HG03108 (cell line): ENCODE results near the gene NDUFS7.

Experiments used
- ATAC-seq: cut with Tn5 transposase; IDR thresholded peaks from one replicate; pipeline ENCODE4 v1.9.1; 2021; ENCODE audit warnings: moderate library complexity; ENCODE audit not compliant: unreplicated experiment

The NDUFS7 gene

GRCh38 chr19:1384478-1385110 lies 887 bp downstream of the NDUFS7 start:
- ATAC-seq = no peak

- no peak for ATAC-seq
Observed at GRCh38 chr19:1385816-1386215, 2.1 kb downstream of the NDUFS7 start.

GRCh38 chr19:1386945-1387683 lies 3.4 kb downstream of the NDUFS7 start:
- no peak for ATAC-seq

GRCh38 chr19:1387684-1388636 lies 4.3 kb downstream of the NDUFS7 start:
- no peak for ATAC-seq

- no peak for ATAC-seq
Observed at GRCh38 chr19:1388637-1389026, 4.9 kb downstream of the NDUFS7 start.

GRCh38 chr19:1389033-1389940 lies 5.6 kb downstream of the NDUFS7 start:
- ATAC-seq = no peak

GRCh38 chr19:1390890-1391423 lies 7.2 kb downstream of the NDUFS7 start:
- no peak for ATAC-seq

- ATAC-seq = no peak
Observed at GRCh38 chr19:1392407-1392806, 8.7 kb downstream of the NDUFS7 start.

- no peak for ATAC-seq
Observed at GRCh38 chr19:1392939-1393530, 9.3 kb downstream of the NDUFS7 start.

- ATAC-seq = no peak
Observed at GRCh38 chr19:1393841-1394240, 10.1 kb downstream of the NDUFS7 start.

GRCh38 chr19:1394252-1395193 lies 10.8 kb downstream of the NDUFS7 start:
- no peak for ATAC-seq

GRCh38 chr19:1395194-1396018 lies 11.7 kb downstream of the NDUFS7 start:
- ATAC-seq = no peak

- no peak for ATAC-seq
Observed at GRCh38 chr19:1396019-1396767, 12.5 kb downstream of the NDUFS7 start.

GRCh38 chr19:1396768-1397679 lies 13.3 kb downstream of the NDUFS7 start:
- ATAC-seq = no peak

- no peak for ATAC-seq
Observed at GRCh38 chr19:1397838-1398237, 14.1 kb downstream of the NDUFS7 start.

GRCh38 chr19:1399079-1399478 lies 15.4 kb downstream of the NDUFS7 start:
- no peak for ATAC-seq
